Renal pelvis (tissue), 4 donors: ENCODE data around the gene SELPLG. TPM values are rescaled to one million over a fixed set of nuclear protein-coding genes. Genes with fewer than 3 reads are reported as not detected.
"Not testable (repeated sequence)": the region's sequence is repeated elsewhere in the genome, so short reads cannot be mapped to it uniquely, and the experiment has no call there.

Experiments used
- DNase-seq: peaks from one replicate; pipeline ENCODE4 v3.0.0-alpha.2; 2013
- polyA plus RNA-seq, 3 donors: library from polyadenylated mRNA; unstranded; fragments of 120-200 nt; gene quantifications; one replicate each; pipeline ENCODE4 v1.2.1, GENCODE V29; 2013; ENCODE audit not compliant: insufficient read length in 3 of 3

Gene SELPLG
- polyA plus RNA-seq, 3 donors: 1.8 to 2.2 (median 1.9) TPM

DNA sequence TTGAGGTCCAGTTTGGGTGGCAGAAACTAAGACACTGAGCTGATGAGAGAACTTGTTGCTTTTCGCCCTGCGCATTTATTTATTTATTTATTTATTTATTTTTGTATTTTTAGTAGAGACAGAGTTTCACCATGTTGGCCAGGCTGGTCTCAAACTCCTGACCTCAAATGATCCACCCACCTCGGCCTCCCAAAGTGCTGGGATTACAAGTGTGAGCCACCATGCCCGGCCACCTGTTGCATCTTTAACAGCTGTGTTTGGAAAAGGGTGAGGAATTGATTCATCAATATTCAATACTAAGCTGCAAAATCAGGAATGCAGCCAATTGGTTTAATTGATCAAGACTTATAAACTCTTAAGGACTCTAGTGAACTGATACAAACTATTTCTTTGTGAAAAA, 24.4 kb upstream of the SELPLG start:
- DNase-seq: not testable (repeated sequence)

DNA sequence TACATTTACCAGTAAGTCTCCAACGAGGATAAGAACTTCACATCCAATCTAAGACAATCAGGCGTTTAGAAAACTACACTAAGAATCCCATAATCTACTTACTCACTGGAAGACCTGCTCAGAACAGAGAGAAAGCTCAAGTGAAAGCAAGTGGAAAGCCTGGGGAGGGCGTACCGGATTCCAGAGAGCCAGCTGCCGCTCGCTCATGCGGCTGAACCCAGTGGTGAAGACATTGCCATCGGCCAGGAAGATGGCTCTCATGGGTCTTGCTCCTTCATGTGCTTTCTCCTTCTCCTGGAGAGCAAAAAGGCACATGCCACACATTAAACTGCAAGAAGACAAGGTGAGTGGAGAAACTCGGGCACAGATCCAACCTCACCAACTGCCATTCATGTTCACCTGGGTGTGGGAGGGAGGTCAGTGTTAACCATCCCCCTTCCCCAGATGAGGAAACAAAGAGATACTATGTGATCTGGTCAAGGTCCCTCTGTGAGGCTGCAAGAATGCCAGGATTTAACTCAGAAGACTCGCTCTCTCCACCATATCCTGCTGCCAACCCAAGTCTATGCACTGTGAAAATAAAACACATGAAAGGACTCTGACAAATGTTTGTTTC, 23.5 kb upstream of the SELPLG start:
- no peak for DNase-seq

DNA sequence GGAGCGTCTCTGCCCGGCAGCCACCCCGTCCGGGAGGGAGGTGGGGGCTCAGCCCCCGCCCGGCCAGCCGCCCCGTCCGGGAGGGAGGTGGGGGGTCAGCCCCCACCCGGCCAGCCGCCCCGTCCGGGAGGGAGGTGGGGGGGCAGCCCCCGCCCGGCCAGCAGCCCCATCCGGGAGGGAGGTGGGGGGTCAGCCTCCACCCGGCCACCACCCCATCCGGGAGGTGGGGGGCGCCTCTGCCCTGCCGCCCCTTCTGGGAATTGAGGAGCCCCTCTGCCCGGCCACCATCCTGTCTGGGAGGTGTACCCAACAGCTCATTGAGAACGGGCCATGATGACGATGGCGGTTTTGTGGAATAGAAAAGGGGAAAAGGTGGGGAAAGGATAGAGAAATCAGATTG, 22.6 kb upstream of the SELPLG start:
- DNase-seq: not testable (repeated sequence)

DNA sequence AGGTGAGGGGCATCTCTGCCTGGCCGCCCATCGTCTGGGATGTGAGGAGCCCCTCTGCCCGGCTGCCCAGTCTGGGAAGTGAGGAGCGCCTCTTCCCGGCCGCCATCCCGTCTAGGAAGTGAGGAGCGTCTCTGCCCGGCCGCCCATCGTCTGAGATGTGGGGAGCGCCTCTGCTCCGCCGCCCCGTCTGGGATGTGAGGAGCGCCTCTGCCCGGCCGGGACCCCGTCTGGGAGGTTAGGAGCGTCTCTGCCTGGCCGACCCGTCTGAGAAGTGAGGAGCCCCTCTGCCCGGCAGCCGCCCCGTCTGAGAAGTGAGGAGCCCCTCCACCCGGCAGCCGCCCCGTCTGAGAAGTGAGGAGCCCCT, 22.1 kb upstream of the SELPLG start:
- DNase-seq: not testable (repeated sequence)

DNA sequence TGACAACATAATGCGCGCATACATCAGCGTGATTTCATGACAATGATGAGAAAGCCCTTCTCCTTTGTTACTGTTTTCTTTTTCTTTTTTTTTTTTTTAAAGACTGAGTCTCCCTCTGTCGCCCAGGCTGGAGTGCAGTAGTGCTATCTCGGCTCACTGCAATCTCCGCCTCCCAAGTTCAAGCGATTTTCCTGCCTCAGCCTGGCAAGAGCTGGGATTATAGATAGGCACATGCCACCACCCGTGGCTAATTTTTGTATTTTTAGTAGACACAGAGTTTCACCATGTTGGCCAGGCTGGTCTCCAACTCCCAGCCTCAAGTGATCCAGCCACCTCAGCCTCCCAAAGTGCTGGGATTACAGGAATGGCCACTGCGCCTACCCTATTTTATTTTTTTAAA, 20.9 kb upstream of the SELPLG start:
- not testable (repeated sequence) for DNase-seq

DNA sequence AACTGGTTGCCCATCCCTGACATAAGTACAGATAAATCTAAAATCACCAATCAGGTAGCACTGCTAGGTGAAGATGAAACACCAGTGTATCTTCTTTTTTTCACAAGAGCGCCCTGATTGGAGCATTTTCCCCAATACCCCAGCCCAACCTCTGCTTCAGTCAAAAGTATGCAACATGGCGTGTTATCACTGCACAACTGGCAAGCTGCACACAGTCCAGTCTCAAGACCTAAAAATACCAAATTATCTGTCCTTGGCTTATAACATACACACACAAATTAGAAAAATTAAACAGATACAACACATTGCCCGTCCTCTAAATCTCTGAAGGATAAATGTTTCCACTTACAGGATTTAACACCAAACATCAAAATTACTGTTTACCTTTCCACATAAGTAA, 20.2 kb upstream of the SELPLG start:
- DNase-seq: no peak

DNA sequence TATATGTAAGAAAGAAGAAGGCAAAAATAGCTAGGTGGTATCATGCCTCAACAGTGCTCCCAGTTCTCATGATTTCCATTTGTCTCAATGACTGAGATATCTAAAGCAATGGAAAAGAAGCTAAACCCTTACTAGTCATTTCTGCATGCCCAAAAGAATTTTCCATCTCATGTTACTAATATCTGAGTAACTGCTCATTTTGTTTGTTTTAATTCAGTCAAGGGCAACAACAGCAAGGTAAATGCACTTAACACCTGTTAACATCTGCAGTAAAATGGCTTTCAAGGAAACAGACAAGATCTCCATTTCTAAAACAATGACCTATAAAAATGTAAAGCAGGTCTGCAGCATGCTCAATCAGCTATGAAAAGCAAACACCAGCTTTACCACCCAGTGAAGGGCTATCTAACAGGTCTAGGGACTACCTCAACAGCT, 19.4 kb upstream of the SELPLG start:
- DNase-seq: no peak

DNA sequence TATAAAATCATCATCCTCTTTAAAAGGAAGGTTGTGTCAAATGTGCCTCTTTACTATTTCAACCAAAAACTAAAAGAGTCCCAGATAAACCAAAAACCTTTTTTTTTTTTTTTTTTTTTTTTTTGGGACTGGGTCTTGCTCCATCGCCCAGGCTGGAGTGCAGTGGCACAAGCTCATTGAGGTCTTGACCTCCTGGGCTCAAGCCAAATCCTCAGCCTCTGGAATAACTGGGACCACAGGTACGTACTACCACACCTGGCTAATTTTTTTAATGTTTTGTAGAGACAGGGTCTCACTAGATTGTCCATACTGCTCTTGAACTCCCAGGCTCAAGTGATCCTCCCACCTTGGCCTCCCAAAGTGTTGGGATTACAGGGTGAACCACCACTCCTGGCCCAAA, 16.4 kb upstream of the SELPLG start:
- no peak for DNase-seq

DNA sequence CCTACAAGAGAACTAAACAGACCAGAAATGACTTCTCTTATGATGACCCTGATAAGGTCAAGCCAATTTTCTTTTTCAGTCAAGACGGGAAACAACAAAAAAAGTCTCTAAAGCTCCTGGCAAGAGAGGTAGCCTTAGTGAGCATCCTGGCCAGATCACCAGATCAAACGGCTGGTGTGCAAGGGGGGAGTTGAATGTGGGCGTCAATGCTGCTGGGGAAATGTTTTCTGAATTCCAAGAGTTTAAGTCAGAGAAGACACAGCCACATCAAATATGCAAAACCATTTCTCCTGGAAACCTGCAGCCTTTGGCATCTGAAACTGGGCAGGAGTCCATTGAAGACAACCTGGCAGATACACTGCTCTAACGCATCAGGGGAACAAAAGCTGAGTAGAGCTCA, 16.0 kb upstream of the SELPLG start:
- no peak for DNase-seq

DNA sequence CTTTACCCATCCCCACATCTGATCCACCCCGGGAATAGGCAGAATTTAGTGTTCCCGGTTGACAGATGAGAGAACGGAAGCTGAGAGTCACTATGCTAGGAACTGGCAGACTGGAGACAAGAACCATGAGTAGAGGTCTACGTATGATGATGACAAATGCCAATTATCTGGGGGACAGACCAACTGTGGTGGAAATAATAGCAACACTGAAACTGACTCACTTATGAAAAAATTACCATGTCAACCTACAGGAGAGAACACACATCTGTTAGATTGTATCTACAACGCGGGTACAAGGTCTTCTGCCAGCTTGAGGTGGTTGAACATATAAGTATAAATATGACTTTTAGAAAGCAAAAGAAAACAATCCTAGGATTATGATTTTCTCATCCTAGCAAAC, 15.4 kb upstream of the SELPLG start:
- DNase-seq: no peak

DNA sequence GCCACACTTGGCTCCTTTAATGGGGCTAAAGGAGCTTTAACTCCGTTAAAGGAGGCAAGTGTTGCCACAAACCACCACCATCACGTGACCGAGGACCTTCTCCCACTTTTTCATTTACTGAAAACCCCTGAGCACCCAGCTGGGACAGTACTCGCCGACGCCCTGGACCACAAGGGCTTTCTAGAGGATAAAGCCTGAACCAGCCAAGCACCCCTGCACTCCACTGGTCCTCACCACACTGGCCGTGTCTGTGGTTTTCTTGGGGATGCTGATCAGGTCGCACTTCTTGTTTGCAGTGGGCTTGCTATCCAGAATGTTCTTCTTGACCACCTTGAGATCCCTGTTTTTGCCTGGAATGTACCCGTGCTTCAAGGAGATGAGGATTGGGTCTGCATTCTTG, 14.7 kb upstream of the SELPLG start:
- no peak for DNase-seq

DNA sequence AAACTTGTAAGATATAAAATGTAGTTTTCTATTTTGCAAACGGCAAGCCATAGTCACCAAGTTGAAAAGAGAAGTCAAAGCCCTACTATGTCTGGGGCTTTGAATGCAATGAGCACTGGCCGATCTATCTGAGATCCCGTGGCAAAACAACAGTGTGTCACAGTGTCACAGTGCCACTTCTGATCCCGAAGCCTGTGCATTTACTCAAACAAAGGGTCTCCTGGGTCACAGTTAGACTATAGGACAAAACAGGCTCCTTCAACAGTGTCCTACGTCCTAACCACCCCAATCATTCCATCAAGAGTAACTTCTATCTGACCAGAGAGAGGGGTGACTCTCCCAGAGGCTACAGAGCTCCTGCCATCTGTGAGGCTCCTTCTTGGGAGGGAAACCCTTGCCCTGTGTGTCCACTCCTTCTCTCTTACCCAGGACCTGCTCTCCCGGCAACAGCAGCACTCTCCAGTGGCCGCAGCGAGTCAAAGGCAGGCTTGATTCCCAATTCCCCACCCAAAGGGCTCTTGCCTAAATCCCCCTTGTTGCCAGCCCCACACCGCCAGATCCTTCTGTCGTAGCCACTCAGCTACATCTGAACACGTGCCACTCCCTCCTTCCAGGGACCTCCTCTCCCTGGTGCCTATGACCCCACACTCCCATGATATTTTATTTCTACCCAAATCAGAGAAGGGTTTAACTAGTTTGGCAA, 14.0 kb upstream of the SELPLG start:
- DNase-seq: no peak

DNA sequence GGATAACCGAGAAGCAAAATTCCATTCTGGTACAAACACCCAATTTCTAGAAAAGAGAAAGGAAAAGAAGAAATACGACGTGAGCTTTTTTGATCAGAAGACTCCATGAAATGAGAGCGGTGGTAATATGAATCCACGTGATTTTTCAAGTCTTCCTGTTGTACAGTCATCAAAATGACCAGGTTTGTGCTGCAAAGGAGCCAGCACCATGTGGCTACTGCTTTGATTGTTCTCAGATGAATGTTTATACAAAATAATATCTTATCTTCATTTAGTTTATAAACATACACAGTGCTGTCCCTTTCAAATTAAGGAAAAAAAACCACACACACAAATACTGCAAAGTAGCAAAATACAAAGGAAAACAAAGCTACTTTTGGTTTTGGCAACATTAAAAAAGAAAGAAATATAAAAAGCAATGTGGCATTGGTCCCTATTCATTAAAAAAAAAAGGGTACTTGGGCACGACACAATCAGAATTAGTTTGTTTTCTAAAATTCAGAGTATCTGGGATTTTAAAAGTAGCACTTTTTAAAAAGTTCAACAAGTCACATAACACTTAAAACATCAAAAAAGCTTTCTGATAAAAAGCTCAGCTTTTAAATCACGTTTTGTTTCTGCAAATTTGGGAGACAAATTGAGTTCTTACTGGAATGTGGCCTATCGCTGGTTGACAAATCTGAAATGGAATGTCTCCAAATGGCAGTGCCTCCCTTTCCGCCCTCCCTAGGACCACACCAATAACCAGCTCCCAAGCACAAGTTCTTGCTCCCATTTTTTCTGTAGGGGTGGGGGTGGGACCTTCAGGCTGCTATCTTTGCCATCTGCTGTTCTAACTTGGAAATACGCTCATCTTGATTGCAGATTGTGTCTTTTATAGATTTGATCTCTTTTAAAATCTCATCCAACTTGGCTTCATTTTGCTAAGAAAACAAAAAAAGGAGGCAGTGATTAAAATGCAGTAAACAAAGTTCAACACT, 13.2 kb upstream of the SELPLG start:
- no peak for DNase-seq

DNA sequence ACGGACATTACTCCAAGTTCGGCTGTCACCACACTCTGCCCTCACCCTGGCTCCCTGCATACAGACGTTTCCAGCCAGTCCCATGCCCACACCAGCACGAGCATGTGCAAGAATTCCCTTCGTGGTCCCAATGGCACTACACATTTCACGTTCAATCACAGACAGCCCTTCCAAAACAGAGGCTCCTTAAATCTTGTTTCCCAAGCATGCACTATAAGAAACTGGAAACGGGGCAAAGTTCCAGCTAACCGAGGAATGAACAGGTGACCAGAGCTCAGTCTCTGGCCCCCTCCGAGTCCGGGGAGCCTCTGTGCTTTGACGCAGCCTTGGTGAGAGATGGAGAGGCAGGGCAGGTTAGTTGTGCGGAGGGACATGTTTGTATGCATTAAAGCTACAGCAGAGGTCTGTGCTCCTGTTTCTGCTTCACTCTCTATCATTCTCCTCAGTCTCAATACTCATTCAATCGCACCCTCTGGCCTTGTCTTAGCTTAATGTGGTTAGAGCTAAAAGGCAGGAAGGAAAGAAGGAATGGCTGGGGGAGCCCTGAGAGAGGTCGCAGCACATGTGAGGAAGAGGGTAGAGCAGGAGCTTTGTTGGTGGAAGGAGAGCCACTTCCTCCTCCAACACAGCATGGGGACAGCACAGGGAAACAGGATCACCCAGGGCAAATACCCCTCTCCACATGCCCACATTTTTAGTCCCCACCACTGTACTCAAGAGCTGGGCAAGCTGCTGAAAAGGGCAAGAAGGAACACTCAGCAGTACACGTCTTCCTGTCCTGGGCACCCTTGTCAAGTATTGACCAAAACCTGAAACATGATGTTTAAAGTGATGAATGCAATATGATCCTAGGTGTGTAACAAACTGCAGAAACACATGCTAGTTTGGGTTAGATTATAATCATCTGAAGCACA, 12.2 kb upstream of the SELPLG start:
- no peak for DNase-seq

DNA sequence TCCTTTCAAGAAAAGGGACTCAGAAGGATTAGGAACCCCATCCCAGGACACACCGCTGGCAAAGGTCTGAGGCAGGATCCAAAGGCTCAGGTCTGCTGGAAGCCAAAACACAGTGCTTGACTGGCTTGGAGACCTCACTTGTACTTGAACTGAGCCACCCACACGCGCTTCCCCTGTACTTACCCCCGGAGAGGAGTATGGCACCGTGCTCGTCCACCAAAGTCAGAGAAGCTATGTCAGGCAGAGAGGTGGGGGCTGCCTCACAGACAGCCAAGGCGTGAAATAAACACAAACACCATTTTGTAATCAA, 11.1 kb upstream of the SELPLG start:
- no peak for DNase-seq

DNA sequence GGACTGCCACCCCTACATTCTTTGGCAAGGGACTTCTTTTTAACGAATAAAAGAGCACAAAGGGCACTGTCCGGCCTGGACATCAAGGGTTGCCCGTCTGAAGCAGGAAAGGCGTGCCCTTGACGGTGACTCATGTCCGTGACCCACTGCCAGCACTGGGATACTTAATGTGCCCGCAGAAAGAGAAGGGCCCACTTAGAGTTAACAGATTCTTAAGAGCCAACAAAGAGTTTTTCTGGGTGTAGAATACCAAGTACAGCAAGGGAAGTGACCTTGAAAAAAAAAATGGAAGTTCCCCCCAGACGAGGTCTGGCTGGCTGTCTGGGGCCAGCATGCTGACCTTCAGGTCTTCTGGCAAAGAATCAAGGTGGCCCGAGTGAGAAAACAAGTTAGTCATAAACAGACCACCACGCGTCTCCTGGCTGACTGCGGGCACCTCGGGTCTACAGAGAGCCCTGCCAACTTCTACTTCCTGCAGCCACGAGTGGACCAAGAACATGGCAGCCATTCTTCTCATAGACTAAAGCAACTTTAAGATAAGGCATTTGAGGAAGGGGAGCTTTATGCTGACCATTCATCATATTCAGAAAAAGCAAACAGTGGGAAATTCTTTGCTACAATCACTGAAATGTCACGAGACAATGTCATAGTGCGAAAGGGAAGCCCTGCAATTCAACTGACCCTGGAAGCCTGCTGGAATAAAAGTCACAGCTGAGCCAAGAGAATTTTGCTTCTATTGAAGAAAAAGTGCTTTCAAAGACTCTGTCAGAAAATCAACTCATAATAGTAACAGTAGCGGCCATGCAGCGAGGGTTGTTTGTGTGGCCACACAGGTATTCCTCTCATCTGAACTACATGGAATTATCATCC, 10.5 kb upstream of the SELPLG start:
- DNase-seq: no peak

DNA sequence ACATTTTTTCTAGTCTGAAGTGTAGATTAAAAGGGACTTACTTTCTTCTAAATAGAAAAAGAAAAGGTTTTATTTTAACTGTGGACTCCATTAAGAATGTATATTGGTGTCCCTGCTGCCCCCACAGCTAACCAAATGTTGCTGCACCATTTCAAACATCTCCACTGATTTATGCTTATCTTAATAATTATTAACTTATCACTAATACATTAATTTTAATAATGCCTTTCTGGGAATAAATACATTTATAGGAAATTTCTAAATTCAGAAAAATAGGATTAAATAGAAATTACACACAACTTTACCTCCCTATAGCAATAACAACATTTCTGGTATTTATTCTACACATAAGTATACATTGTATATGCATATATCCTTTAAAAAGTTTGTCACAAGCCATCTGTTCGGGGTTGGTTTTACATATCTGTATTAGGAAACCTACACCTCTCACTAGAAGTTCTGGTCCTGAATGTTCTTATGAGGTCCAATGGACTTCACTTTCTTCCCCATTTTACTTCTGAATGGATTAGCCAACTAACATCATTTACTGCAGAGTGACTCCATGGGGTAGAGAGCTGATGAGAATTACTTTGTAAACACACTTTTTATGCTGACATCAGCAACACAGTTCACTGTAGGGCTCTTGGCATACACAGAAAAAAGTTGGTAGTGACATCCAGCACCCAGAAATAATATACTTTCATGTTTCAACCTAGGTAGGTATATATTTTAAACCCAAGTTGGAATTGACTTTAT, 9.4 kb upstream of the SELPLG start:
- DNase-seq: no peak

DNA sequence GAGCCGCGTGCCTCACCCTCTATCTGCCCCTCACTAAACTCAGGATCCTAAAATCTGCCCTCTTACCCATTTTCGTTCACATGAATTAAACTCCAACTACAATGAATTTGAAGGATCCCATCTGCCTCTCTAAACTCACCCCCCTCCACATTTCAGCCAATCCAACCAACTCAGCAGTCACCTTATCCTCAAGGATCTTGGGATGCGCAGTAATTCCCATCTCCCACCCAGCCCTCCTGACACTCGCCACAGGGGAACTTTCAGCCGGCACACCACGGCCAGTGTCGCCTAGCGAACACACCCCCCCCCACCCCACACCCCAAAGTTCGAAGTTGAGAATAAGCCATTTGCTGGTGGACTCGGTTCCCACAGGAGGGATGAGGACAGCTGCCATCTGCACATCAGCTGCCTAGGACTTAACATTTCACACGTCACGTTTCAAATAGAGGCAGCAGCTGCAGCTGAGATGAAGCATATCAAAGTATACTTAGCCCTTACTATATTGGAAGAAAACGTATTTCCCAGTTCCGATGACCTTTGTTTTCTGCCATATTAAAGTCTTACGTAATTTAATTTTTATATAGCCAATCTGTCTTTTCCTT, 8.7 kb upstream of the SELPLG start:
- no peak for DNase-seq

DNA sequence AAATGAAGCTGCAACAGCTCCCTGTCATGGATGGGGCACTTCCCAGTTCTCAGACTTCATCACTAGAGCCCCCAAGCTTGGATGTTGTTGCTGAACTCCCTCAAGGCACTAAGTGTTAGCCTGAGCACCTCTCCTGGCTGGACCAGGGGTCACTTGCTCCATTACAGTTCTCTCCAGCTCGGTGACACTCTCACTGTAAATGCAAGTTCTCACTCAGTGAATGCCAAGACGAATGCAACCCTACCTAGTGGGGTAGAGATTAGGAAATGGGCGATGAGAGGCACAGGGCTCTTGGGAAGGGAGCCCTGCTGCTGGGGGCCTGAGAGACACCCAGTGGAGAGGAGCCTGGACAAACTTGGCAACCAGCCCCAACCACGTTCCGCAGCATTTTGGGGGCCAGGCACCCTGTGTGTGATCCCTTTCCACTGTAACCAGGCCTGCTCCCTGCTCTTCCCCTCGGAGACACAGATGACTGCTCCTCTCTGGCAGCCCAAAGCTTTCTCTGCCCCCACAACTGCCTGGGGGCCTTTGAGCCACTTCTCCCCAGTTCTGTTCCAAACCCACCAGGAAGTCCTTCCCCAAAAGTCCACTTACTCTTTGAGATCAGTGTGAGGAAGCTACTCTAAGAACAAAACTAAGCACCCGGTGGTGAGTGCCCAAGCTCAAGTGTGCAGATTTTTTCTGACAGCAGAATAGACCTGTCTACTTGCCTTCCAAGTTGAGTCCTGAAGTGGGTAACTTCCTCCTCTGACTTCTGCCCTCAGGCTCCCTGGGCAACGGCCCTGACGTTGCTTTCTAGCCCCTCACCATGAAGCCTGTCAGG, 8.0 kb upstream of the SELPLG start:
- no peak for DNase-seq
